NT2/D1 (cell line): ENCODE results near the gene MLPH.

Experiments
- SUZ12 ChIP-seq: IDR thresholded peaks from 2 replicates; pipeline ENCODE4 v1.6.1; 2011; ENCODE audit not compliant: insufficient read length, insufficient read depth; ENCODE audit errors: extremely low read depth
- YY1 ChIP-seq: IDR thresholded peaks from 2 replicates; pipeline ENCODE4 v1.6.1; 2011; ENCODE audit not compliant: insufficient read length, insufficient read depth

- TF ChIP-seq SUZ12 (no peak), YY1 (no peak)
Observed at GRCh38 chr2:237602409-237602808, 115.4 kb downstream of the MLPH start.
